ENCODE measurements around the gene C5orf63. TPM values are rescaled to one million over a fixed set of nuclear protein-coding genes. Genes with fewer than 3 reads are reported as not detected.

The C5orf63 gene
- total RNA-seq, 2 experiments from 2014 or later = 8.8 to 11.6 TPM

DNA sequence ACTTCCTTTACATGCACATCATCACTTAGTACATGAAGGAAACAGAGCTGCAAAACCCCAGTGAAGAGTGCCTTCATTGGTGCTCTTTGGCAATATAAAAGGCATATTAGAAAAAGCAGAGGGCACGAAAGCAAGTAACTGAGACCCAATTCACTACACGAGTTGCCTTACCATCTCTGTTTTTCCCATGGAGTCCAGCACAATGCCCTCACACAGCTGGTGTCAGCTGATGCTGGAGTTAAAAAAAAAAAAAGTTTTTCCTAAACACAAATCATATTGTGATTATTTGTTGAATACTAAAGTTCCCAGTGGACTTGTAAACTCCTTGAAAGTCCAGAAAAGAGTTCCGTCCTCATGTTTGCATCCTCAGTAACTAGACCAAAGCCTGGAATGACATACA lies 68.6 kb downstream of the C5orf63 start:
- DNase-seq (no peak), ATAC-seq (ENCODE audit: low read depth) (no peak)
- H3K36me3 Mint-ChIP-seq = no peaks in the 10 kb centered on the region
- POLR2A ChIA-PET = no interaction called here
- no peaks in the 10 kb centered on the region for H3K4me1 Mint-ChIP-seq
- H3K27me3 Mint-ChIP-seq = no peaks in the 10 kb centered on the region
- no peak overlapping the region for H3K4me3 Mint-ChIP-seq
- H3K27ac Mint-ChIP-seq = no peak overlapping the region
- no peaks in the 10 kb centered on the region for H3K9me3 Mint-ChIP-seq

DNA sequence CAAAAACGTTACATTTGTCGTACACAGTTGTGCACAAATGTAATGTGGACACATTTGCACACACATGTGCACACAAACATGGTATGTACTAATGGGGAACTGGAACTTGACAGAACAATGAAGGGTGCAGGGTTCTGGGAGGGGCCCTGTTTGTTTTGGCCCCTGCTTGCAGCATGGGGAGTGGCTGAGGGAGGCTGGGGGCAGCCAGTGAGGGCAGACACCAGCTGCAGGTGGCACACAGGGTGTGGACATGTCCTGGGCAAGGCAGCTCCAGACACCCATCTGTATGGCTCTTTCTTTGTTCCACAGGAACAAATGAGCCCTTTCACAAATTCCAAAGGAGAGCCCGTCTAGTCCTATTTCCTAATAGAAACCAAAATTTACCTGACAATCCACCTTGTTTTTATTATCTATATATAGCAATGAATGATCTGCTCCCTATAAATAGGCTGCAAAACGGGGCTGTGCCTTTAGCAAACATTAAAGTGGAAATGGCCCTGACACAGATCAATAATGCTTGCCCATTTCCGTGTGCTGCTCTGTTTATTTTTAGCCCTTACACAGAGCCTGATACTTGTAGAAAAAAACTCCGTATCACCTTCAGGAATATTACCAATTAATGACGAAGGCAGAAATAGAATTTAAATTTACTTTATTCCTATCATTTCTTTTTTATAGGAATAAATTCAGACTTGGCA lies 69.4 kb downstream of the C5orf63 start:
- Mint-ChIP-seq H3K27me3 (no peaks in the 10 kb centered on the region), H3K27ac (no peak overlapping the region), H3K36me3 (no peaks in the 10 kb centered on the region), H3K9me3 (no peaks in the 10 kb centered on the region), H3K4me3 (no peak overlapping the region), H3K4me1 (no peaks in the 10 kb centered on the region)
- DNase-seq (no peak), ATAC-seq (ENCODE audit: low read depth) (no peak)
- POLR2A ChIA-PET = no interaction called here

DNA sequence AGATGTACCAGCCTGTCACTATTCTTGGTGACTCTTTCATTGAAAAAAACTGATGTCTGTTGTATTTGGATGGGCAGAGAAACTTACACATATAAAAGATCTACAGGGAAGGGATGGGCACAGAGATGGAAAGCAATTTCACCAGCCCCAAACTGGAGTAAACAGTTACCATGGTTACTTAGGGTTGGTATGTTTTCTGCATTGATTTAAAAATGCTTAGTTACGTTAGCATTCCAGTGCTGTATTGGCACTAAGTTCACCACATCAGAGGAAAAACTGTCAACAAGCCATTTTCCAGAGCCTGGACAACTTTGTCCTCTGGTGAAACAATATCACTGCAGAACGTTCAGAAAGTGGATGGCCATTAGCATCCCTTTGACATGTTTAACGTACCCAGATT lies 70.9 kb downstream of the C5orf63 start:
- DNase-seq = no peak
- no peaks in the 10 kb centered on the region for H3K9me3 Mint-ChIP-seq
- no peaks in the 10 kb centered on the region for H3K27me3 Mint-ChIP-seq
- POLR2A ChIA-PET = no interaction called here
- H3K27ac Mint-ChIP-seq = no peak overlapping the region
- no peaks in the 10 kb centered on the region for H3K36me3 Mint-ChIP-seq
- H3K4me3 Mint-ChIP-seq = no peak overlapping the region
- H3K4me1 Mint-ChIP-seq = no peaks in the 10 kb centered on the region
- ATAC-seq (ENCODE audit: low read depth) = no peak

DNA sequence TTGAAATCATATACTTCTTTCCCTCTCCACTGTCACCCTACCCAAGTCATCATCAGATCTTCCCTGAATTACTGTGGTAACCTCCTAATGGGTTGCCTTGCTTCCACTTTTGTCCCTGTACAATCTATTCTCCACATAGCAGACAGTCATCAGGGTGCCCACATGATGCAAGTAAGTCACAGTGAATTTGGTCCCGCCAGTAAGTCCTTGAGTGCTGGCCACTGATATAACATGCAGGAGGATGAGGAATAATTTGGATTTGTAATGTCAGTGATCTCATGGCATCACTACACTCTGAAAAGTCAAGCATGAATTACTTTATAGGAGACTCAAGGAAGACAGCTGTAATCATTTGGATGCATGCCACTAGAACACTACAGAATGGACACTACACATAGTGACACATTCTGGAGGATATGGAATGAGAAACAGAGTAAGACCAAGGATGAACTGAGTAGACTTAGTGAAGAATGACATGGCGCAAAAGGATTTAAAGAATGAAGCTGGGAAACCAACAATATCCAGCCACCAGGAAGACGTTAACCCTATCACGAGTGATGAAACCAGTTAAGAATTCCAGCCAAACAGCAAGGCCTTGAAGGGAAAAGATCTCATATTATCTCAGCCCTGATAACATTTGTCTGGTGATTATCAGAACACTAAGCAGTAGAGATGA lies 71.5 kb downstream of the C5orf63 start:
- POLR2A ChIA-PET = no interaction called here

More for the DNA sequence above, 71.5 kb downstream of the C5orf63 start:
- H3K27me3 Mint-ChIP-seq = no peaks in the 10 kb centered on the region
- no peak for DNase-seq
- no peak overlapping the region for H3K27ac Mint-ChIP-seq
- no peaks in the 10 kb centered on the region for H3K9me3 Mint-ChIP-seq
- H3K4me3 Mint-ChIP-seq = no peak overlapping the region
- no peaks in the 10 kb centered on the region for H3K4me1 Mint-ChIP-seq
- peaks cover 1% of the 10 kb centered on the region for H3K36me3 Mint-ChIP-seq
- no peak for ATAC-seq (ENCODE audit: low read depth)

Other genes with a start within 250 kb of the C5orf63 start
- 1 to 10 TPM; 2.4 to 2.7 TPM for gene MARCHF3, start 42.9 kb downstream of the C5orf63 start, total RNA-seq
- not detected for gene MEGF10, start 217.3 kb upstream of the C5orf63 start, total RNA-seq